Measurements from ENCODE around the gene CPEB3. TPM values are rescaled to one million over a fixed set of nuclear protein-coding genes. Genes with fewer than 3 reads are reported as not detected.

Gene CPEB3
- total RNA-seq, 1 experiment from 2014 or later, result 2.4 TPM

DNA sequence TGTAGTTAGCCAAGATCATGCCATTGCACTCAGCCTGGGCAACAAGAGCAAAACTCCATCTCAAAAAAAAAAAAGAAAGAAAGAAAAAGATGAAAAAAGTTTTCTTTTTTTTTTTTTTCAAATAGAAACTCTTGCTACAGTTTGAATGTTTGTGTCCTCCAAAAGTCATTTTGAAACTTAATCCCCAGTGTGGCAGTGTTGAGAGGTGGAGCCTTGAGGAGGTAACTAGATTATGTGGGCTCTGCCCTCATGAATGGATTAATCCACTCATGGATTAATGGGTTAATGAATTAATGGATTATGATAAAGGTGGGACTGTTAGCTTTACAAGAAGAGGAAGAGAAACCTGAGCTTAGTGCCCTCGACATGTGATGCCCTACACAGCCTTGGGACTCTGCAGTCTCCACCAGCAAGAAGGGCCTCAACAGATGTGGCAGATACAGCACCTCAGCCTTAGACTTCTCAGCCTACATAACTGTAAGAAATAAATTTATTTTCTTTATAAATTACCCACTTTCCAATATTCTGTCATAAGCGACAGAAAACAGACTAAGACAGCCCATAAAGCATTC, 25.1 kb downstream of the CPEB3 start:
- H3K27me3 ChIP-seq (ENCODE audit: control insufficient read depth, insufficient read depth, low read length), result no peaks in the 10 kb centered on the region
- POLR2A ChIA-PET, result no interaction called here
- CTCF ChIA-PET, result no interaction called here
- in situ Hi-C loops (cut with HindIII; ENCODE audit: low pct_unique_long_range_greater_than_20kb, low sequenced_read_pairs) (no loop called here), intact Hi-C loops (cut with micrococcal nuclease; ENCODE audit: unreplicated experiment) (no loop called here)
- no TSS peak for BruUV-seq (replicated peaks)
- no peaks in the 10 kb centered on the region for H3K9me3 ChIP-seq (ENCODE audit: control insufficient read depth, insufficient read depth, low read depth, low read length)
- DNase-seq (ENCODE audit: low read depth, low spot score) (no peak), ATAC-seq (no peak)
- H3K36me3 ChIP-seq (ENCODE audit: control insufficient read depth, insufficient read depth, low read length), result no peaks in the 10 kb centered on the region
- H3K4me1 ChIP-seq (ENCODE audit: control insufficient read depth, insufficient read depth, low read length), result no peaks in the 10 kb centered on the region
- no peak overlapping the region for H3K27ac ChIP-seq (ENCODE audit: low read length)
- TF ChIP-seq, protein P1, sequence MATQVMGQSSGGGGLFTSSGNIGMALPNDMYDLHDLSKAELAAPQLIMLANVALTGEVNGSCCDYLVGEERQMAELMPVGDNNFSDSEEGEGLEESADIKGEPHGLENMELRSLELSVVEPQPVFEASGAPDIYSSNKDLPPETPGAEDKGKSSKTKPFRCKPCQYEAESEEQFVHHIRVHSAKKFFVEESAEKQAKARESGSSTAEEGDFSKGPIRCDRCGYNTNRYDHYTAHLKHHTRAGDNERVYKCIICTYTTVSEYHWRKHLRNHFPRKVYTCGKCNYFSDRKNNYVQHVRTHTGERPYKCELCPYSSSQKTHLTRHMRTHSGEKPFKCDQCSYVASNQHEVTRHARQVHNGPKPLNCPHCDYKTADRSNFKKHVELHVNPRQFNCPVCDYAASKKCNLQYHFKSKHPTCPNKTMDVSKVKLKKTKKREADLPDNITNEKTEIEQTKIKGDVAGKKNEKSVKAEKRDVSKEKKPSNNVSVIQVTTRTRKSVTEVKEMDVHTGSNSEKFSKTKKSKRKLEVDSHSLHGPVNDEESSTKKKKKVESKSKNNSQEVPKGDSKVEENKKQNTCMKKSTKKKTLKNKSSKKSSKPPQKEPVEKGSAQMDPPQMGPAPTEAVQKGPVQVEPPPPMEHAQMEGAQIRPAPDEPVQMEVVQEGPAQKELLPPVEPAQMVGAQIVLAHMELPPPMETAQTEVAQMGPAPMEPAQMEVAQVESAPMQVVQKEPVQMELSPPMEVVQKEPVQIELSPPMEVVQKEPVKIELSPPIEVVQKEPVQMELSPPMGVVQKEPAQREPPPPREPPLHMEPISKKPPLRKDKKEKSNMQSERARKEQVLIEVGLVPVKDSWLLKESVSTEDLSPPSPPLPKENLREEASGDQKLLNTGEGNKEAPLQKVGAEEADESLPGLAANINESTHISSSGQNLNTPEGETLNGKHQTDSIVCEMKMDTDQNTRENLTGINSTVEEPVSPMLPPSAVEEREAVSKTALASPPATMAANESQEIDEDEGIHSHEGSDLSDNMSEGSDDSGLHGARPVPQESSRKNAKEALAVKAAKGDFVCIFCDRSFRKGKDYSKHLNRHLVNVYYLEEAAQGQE (IDR thresholded peaks at IDR 0.05; ENCODE audit: insufficient read depth in 1 of 2, low read depth in 2 of 2, low read length in 1 of 2), result no peak
- TF ChIP-seq SIN3A (IDR thresholded peaks at IDR 0.05; ENCODE audit: borderline replicate concordance, insufficient read depth, low read depth, low read length), result no peak
- TF ChIP-seq, protein P2, sequence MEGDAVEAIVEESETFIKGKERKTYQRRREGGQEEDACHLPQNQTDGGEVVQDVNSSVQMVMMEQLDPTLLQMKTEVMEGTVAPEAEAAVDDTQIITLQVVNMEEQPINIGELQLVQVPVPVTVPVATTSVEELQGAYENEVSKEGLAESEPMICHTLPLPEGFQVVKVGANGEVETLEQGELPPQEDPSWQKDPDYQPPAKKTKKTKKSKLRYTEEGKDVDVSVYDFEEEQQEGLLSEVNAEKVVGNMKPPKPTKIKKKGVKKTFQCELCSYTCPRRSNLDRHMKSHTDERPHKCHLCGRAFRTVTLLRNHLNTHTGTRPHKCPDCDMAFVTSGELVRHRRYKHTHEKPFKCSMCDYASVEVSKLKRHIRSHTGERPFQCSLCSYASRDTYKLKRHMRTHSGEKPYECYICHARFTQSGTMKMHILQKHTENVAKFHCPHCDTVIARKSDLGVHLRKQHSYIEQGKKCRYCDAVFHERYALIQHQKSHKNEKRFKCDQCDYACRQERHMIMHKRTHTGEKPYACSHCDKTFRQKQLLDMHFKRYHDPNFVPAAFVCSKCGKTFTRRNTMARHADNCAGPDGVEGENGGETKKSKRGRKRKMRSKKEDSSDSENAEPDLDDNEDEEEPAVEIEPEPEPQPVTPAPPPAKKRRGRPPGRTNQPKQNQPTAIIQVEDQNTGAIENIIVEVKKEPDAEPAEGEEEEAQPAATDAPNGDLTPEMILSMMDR (IDR thresholded peaks at IDR 0.05), result no peak
- TF ChIP-seq TCF7L2 (IDR thresholded peaks at IDR 0.05; ENCODE audit: low read depth, low read length), result no peak
- no peak for TF ChIP-seq POLR2AphosphoS5 (IDR thresholded peaks at IDR 0.05; ENCODE audit: low read depth, low read length)
- no peak overlapping the region for H3K4me3 ChIP-seq (ENCODE audit: low read depth in 2 of 2, low read length in 2 of 2)

DNA sequence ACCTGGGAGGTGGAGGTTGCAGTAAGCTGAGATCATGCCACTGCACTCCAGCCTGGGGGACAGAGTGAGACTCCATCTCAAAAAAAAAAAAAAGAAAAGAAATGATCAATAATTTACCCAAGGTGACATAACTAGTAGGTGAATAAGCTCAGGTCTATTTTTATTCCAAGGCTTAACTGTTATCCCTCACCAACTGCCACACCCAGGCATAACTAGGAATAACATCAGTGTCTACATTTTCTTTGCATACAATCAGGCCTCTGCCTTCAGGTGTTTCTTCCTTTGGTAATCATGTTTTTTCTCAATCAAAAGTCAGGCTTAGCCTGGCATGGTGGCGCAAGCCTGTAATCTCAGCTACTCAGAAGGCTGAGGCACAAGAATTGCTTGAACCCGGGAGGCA, 26.6 kb downstream of the CPEB3 start:
- no peaks in the 10 kb centered on the region for H3K9me3 ChIP-seq (ENCODE audit: control insufficient read depth, insufficient read depth, low read depth, low read length)
- no peak for DNase-seq (ENCODE audit: low read depth, low spot score)
- H3K36me3 ChIP-seq (ENCODE audit: control insufficient read depth, insufficient read depth, low read length), result no peaks in the 10 kb centered on the region
- H3K4me3 ChIP-seq (ENCODE audit: low read depth in 2 of 2, low read length in 2 of 2), result no peak overlapping the region
- ATAC-seq, result no peak
- in situ Hi-C loops (cut with HindIII; ENCODE audit: low pct_unique_long_range_greater_than_20kb, low sequenced_read_pairs) (no loop called here), intact Hi-C loops (cut with micrococcal nuclease; ENCODE audit: unreplicated experiment) (no loop called here)
- no TSS peak for BruUV-seq (replicated peaks)
- no peak for TF ChIP-seq POLR2AphosphoS5 (IDR thresholded peaks at IDR 0.05; ENCODE audit: low read depth, low read length)
- TF ChIP-seq, protein P2 (IDR thresholded peaks at IDR 0.05), result no peak
- TF ChIP-seq TCF7L2 (IDR thresholded peaks at IDR 0.05; ENCODE audit: low read depth, low read length), result no peak
- TF ChIP-seq, protein P1 (IDR thresholded peaks at IDR 0.05; ENCODE audit: insufficient read depth in 1 of 2, low read depth in 2 of 2, low read length in 1 of 2), result no peak
- no peak for TF ChIP-seq SIN3A (IDR thresholded peaks at IDR 0.05; ENCODE audit: borderline replicate concordance, insufficient read depth, low read depth, low read length)
- no peaks in the 10 kb centered on the region for H3K27me3 ChIP-seq (ENCODE audit: control insufficient read depth, insufficient read depth, low read length)
- H3K4me1 ChIP-seq (ENCODE audit: control insufficient read depth, insufficient read depth, low read length), result no peaks in the 10 kb centered on the region
- POLR2A ChIA-PET, result no interaction called here
- no peak overlapping the region for H3K27ac ChIP-seq (ENCODE audit: low read length)
- CTCF ChIA-PET, result no interaction called here
